Left ventricle myocardium inferior (tissue), 1 donor: Measurements from ENCODE around the gene CMTM5. TPM values are rescaled to one million over a fixed set of nuclear protein-coding genes. Genes with fewer than 3 reads are reported as not detected.

Experiments
- DNase-seq: peaks from one replicate; pipeline ENCODE4 v3.0.0-alpha.2; 2020
- H3K27ac ChIP-seq: fragments of 200-600 bp; replicated peaks from 2 replicates; pipeline ENCODE4 v1.8.0; 2021
- H3K27me3 ChIP-seq: fragments of 200-600 bp; 2 replicates; pipeline ENCODE4 v1.8.0; 2021; ENCODE audit warnings: low read depth
- H3K36me3 ChIP-seq: fragments of 200-600 bp; 2 replicates; pipeline ENCODE4 v1.8.0; 2021
- H3K4me1 ChIP-seq: fragments of 200-600 bp; 2 replicates; pipeline ENCODE4 v1.8.0; 2021
- H3K4me3 ChIP-seq: fragments of 200-600 bp; 2 replicates; pipeline ENCODE4 v1.8.0; 2021; ENCODE audit warnings: mild to moderate bottlenecking, moderate library complexity
- H3K9me3 ChIP-seq: fragments of 200-600 bp; replicated peaks from 2 replicates; pipeline ENCODE4 v1.8.0; 2021
- CTCF ChIP-seq: fragments of 200-600 bp; IDR thresholded peaks from 2 replicates; pipeline ENCODE4 v1.8.0; 2021; ENCODE audit warnings: antibody characterized with exemption, mild to moderate bottlenecking, borderline replicate concordance
- intact Hi-C: fragments of 100-400 bp; cut with micrococcal nuclease; formaldehyde crosslinking; loops from one replicate; pipeline ENCODE4 v1.11.0; 2022
- total RNA-seq: library from RNA; stranded (reverse); fragmentation: NEBNext Ultra II Directional; extraction: Animal tissue kit (Norgen Biotek cat#: 25700); gene quantifications from one replicate; pipeline ENCODE4 v1.2.1, GENCODE V29; 2021
- donor health status: DM: no; HTN: yes; CAD: no; lungs with severe emphysema.

Gene CMTM5
- total RNA-seq, 1 donor from 2014 or later = 1.0 TPM

- Histone ChIP-seq H3K9me3 (no peaks in the 10 kb centered on the region), H3K36me3 (peaks cover 33% of the 10 kb centered on the region), H3K4me3 (peak overlapping the region; percentile 65), H3K27ac (peak overlapping the region; percentile 91), H3K4me1 (peaks cover 19% of the 10 kb centered on the region), H3K27me3 (peaks cover 4% of the 10 kb centered on the region)
- no peak for TF ChIP-seq CTCF
- DNase-seq = peak; percentile 71
- intact Hi-C loops = no loop called here
These were observed 33.3 kb downstream of the CMTM5 start for GRCh38 chr14:23409966-23410635.

- peaks cover 6% of the 10 kb centered on the region for H3K4me1 ChIP-seq
- H3K27ac ChIP-seq = peak overlapping the region; percentile 91
- no peak for DNase-seq
- no peaks in the 10 kb centered on the region for H3K9me3 ChIP-seq
- H3K36me3 ChIP-seq = peaks cover 32% of the 10 kb centered on the region
- H3K27me3 ChIP-seq = no peaks in the 10 kb centered on the region
- intact Hi-C loops = no loop called here
- no peak for TF ChIP-seq CTCF
- H3K4me3 ChIP-seq = no peak overlapping the region
These were observed 35.0 kb downstream of the CMTM5 start for GRCh38 chr14:23411563-23412525.

- H3K27ac ChIP-seq = peak overlapping the region; percentile 91
- no peak for DNase-seq
These were observed 36.8 kb downstream of the CMTM5 start for GRCh38 chr14:23413681-23414080.

DNA sequence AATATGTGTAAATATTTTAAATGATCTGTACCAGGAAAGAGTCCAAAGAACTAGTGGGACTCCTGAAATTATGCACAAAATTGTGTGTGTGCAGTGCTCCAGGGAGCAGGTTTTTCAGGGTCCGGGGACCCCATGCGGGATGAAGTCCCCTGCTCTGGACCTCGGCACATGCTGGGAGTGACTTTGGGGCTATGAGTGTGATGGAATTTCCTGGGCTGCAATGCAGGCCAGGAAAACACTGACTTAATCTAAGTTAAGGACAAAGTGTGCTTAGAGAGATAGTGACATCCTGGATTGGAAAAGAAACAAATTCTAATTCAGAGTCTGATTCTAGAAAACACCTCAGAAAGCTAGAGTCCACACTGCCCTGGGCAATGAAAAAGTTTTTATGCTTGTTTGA lies 37.4 kb downstream of the CMTM5 start:
- Histone ChIP-seq H3K4me1 (peaks cover 1% of the 10 kb centered on the region), H3K27ac (peak overlapping the region; percentile 91), H3K9me3 (no peaks in the 10 kb centered on the region), H3K36me3 (peaks cover 52% of the 10 kb centered on the region), H3K27me3 (no peaks in the 10 kb centered on the region), H3K4me3 (no peak overlapping the region)
- no peak for TF ChIP-seq CTCF
- no peak for DNase-seq
- intact Hi-C loops = no loop called here

More at GRCh38 chr14:23413681-23414080, 36.8 kb downstream of the CMTM5 start:
- intact Hi-C loops = no loop called here
- H3K27me3 ChIP-seq = no peaks in the 10 kb centered on the region
- no peak for TF ChIP-seq CTCF
- H3K4me1 ChIP-seq = peaks cover 6% of the 10 kb centered on the region
- no peaks in the 10 kb centered on the region for H3K9me3 ChIP-seq
- H3K36me3 ChIP-seq = peaks cover 47% of the 10 kb centered on the region
- no peak overlapping the region for H3K4me3 ChIP-seq

GRCh38 chr14:23414906-23415820 lies 38.3 kb downstream of the CMTM5 start:
- Histone ChIP-seq H3K4me3 (peak overlapping the region; percentile 4), H3K4me1 (no peaks in the 10 kb centered on the region), H3K27ac (peak overlapping the region; percentile 91), H3K27me3 (no peaks in the 10 kb centered on the region), H3K9me3 (no peaks in the 10 kb centered on the region), H3K36me3 (peaks cover 56% of the 10 kb centered on the region)
- intact Hi-C loops = no loop called here
- TF ChIP-seq CTCF = no peak
- no peak for DNase-seq
